ENCODE data around the gene SENP1.

GRCh38 chr12:48037267-48037915 is 68.5 kb downstream of the SENP1 start:
- TF ChIP-seq POLR2A (IDR thresholded peaks at IDR 0.05) (no peak), CTCF (IDR thresholded peaks at IDR 0.05) (no peak)
